ENCODE results near the gene CFAP251.

The CFAP251 gene

GRCh38 chr12:121932914-121933521, 14.6 kb downstream of the CFAP251 start:
- DNase-seq, result peak; percentile 76
- Histone ChIP-seq H3K79me2 (ENCODE audit: control insufficient read depth, insufficient read depth, low read length) (no peaks in the 10 kb centered on the region), H3K79me1 (ENCODE audit: low read length) (no peaks in the 10 kb centered on the region), H3K9ac (ENCODE audit: low read length) (no peak overlapping the region), H3K4ac (ENCODE audit: low read depth, low read length) (no peak overlapping the region), H4K5ac (ENCODE audit: low read length) (no peak overlapping the region), H3K27me3 (ENCODE audit: insufficient read depth, low read length, poor library complexity) (no peaks in the 10 kb centered on the region), H3K27ac (ENCODE audit: low read depth, low read length) (no peak overlapping the region), H2BK5ac (ENCODE audit: low read length) (no peak overlapping the region), H4K8ac (ENCODE audit: low read depth, low read length) (no peak overlapping the region), H3K23ac (ENCODE audit: low read length) (no peak overlapping the region), H3K36me3 (ENCODE audit: control insufficient read depth, insufficient read depth, low read length) (no peaks in the 10 kb centered on the region), H3K4me1 (ENCODE audit: control insufficient read depth, low read depth, low read length) (peaks cover 8% of the 10 kb centered on the region), H3K56ac (ENCODE audit: low read length) (peak overlapping the region; percentile 66), H3K18ac (ENCODE audit: low read length) (no peak overlapping the region), H3K4me3 (ENCODE audit: low read length) (no peak overlapping the region), H3K4me2 (ENCODE audit: low read length) (no peak overlapping the region), H2BK15ac (replicated peaks; ENCODE audit: low read depth) (no peak overlapping the region), H2AK5ac (ENCODE audit: low read length) (no peak overlapping the region), H2BK120ac (ENCODE audit: low read depth, low read length) (no peak overlapping the region)
- no CpG with 5 or more reads among the region's 4 CpGs for WGBS (ENCODE audit: extremely low coverage, insufficient coverage, low lambda C conversion rate)

DNA sequence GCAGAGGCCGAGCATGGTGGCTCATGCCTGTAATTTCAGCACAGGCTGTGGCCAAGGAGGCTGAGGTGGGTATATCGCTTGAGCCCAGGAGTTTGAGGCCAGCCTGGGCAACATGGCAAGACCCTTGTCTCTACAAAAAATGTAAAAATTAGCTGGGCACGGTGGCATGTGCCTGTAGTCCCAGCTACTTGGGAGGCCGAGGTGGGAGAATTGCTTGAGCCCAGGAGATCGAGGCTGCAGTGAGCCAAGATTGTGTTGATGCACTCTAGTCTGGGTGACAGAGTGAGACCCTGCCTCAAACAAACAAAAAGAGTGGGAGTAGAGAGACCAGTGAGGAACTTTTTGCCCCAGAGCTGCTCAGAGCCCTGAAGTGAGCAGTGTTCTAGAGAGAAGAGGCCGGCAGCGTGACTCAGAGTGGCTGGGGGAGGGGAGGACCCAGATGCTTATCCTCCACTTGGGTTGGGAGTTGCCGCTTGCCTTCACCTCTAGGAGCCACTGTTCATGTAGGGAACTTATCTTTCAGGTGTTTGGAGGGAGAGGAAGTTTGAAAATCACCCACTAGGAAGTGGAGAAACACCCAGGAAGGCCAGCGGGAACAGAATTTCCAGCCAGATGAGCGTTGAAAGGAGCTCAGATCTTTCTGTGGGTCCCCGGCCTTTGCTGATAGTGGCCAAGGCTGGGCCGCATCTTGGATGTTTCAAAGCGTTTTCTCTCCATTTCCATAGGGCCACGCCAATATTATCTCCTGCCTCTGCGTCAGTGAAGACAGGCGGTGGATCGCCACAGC, 15.3 kb downstream of the CFAP251 start:
- peak overlapping the region; percentile 66 for H3K56ac ChIP-seq (ENCODE audit: low read length)
- no peak overlapping the region for H3K4me2 ChIP-seq (ENCODE audit: low read length)
- H3K79me1 ChIP-seq (ENCODE audit: low read length), result no peaks in the 10 kb centered on the region
- no peaks in the 10 kb centered on the region for H3K27me3 ChIP-seq (ENCODE audit: insufficient read depth, low read length, poor library complexity)
- no peak overlapping the region for H2BK5ac ChIP-seq (ENCODE audit: low read length)
- peaks cover 8% of the 10 kb centered on the region for H3K4me1 ChIP-seq (ENCODE audit: control insufficient read depth, low read depth, low read length)
- H2AK5ac ChIP-seq (ENCODE audit: low read length), result peak overlapping the region; percentile 95
- H4K8ac ChIP-seq (ENCODE audit: low read depth, low read length), result no peak overlapping the region
- peak overlapping the region; percentile 41 for H3K4ac ChIP-seq (ENCODE audit: low read depth, low read length)
- WGBS (ENCODE audit: extremely low coverage, insufficient coverage, low lambda C conversion rate), result no CpG with 5 or more reads among the region's 17 CpGs
- no peak overlapping the region for H3K23ac ChIP-seq (ENCODE audit: low read length)
- no peaks in the 10 kb centered on the region for H3K36me3 ChIP-seq (ENCODE audit: control insufficient read depth, insufficient read depth, low read length)
- H3K18ac ChIP-seq (ENCODE audit: low read length), result peak overlapping the region; percentile 52
- H2BK15ac ChIP-seq (replicated peaks; ENCODE audit: low read depth), result no peak overlapping the region
- H3K9ac ChIP-seq (ENCODE audit: low read length), result no peak overlapping the region
- H3K4me3 ChIP-seq (ENCODE audit: low read length), result no peak overlapping the region
- no peak overlapping the region for H4K5ac ChIP-seq (ENCODE audit: low read length)
- H3K79me2 ChIP-seq (ENCODE audit: control insufficient read depth, insufficient read depth, low read length), result no peaks in the 10 kb centered on the region
- peak; percentile 93 for DNase-seq
- peak overlapping the region; percentile 20 for H3K27ac ChIP-seq (ENCODE audit: low read depth, low read length)
- no peak overlapping the region for H2BK120ac ChIP-seq (ENCODE audit: low read depth, low read length)

DNA sequence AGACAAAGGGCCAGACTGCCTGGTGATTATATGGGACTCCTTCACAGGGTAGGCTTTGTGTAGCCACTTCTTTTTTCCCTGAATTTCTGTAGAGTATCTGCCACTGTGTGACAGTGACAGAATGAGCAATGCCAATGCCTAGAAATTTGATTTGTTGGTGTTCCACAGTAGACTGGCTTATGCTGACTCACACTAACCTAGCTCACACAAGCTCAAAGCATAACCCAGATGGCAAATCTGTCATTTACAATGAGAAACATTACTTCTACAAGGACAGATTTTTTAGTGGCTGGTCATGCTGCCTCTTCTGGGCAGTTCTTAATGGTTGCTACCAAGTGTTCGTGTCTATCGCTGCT, 15.9 kb downstream of the CFAP251 start:
- no CpG with 5 or more reads among the region's 2 CpGs for WGBS (ENCODE audit: extremely low coverage, insufficient coverage, low lambda C conversion rate)
- Histone ChIP-seq H3K27ac (ENCODE audit: low read depth, low read length) (no peak overlapping the region), H3K79me1 (ENCODE audit: low read length) (no peaks in the 10 kb centered on the region)

GRCh38 chr12:121937654-121938053, 19.3 kb downstream of the CFAP251 start:
- Histone ChIP-seq H3K27me3 (ENCODE audit: insufficient read depth, low read length, poor library complexity) (no peaks in the 10 kb centered on the region), H3K36me3 (ENCODE audit: control insufficient read depth, insufficient read depth, low read length) (no peaks in the 10 kb centered on the region), H3K4ac (ENCODE audit: low read depth, low read length) (no peak overlapping the region), H3K79me2 (ENCODE audit: control insufficient read depth, insufficient read depth, low read length) (no peaks in the 10 kb centered on the region), H3K27ac (ENCODE audit: low read depth, low read length) (no peak overlapping the region), H3K4me3 (ENCODE audit: low read length) (no peak overlapping the region), H2BK15ac (replicated peaks; ENCODE audit: low read depth) (no peak overlapping the region), H3K4me1 (ENCODE audit: control insufficient read depth, low read depth, low read length) (peaks cover 9% of the 10 kb centered on the region), H4K8ac (ENCODE audit: low read depth, low read length) (no peak overlapping the region), H4K5ac (ENCODE audit: low read length) (no peak overlapping the region), H3K4me2 (ENCODE audit: low read length) (no peak overlapping the region), H3K18ac (ENCODE audit: low read length) (no peak overlapping the region), H3K79me1 (ENCODE audit: low read length) (no peaks in the 10 kb centered on the region), H3K56ac (ENCODE audit: low read length) (no peak overlapping the region), H3K23ac (ENCODE audit: low read length) (no peak overlapping the region), H2BK5ac (ENCODE audit: low read length) (no peak overlapping the region), H2AK5ac (ENCODE audit: low read length) (no peak overlapping the region), H3K9ac (ENCODE audit: low read length) (no peak overlapping the region), H2BK120ac (ENCODE audit: low read depth, low read length) (no peak overlapping the region)
- WGBS (ENCODE audit: extremely low coverage, insufficient coverage, low lambda C conversion rate), result no CpG with 5 or more reads among the region's 7 CpGs
- DNase-seq, result no peak

More for the DNA sequence above, 15.9 kb downstream of the CFAP251 start:
- Histone ChIP-seq H4K5ac (ENCODE audit: low read length) (peak overlapping the region; percentile 72), H3K56ac (ENCODE audit: low read length) (peak overlapping the region; percentile 29), H3K18ac (ENCODE audit: low read length) (no peak overlapping the region), H3K23ac (ENCODE audit: low read length) (no peak overlapping the region), H3K36me3 (ENCODE audit: control insufficient read depth, insufficient read depth, low read length) (no peaks in the 10 kb centered on the region), H3K27me3 (ENCODE audit: insufficient read depth, low read length, poor library complexity) (no peaks in the 10 kb centered on the region), H3K79me2 (ENCODE audit: control insufficient read depth, insufficient read depth, low read length) (no peaks in the 10 kb centered on the region), H3K4me1 (ENCODE audit: control insufficient read depth, low read depth, low read length) (peaks cover 8% of the 10 kb centered on the region), H3K4me2 (ENCODE audit: low read length) (no peak overlapping the region), H3K4me3 (ENCODE audit: low read length) (no peak overlapping the region), H2BK5ac (ENCODE audit: low read length) (no peak overlapping the region), H2BK120ac (ENCODE audit: low read depth, low read length) (no peak overlapping the region), H3K9ac (ENCODE audit: low read length) (no peak overlapping the region), H2AK5ac (ENCODE audit: low read length) (peak overlapping the region; percentile 95), H2BK15ac (replicated peaks; ENCODE audit: low read depth) (no peak overlapping the region), H3K4ac (ENCODE audit: low read depth, low read length) (peak overlapping the region; percentile 17), H4K8ac (ENCODE audit: low read depth, low read length) (no peak overlapping the region)
- DNase-seq, result no peak

- Histone ChIP-seq H3K36me3 (ENCODE audit: control insufficient read depth, insufficient read depth, low read length) (no peaks in the 10 kb centered on the region), H2BK5ac (ENCODE audit: low read length) (no peak overlapping the region), H3K9ac (ENCODE audit: low read length) (no peak overlapping the region), H3K79me1 (ENCODE audit: low read length) (no peaks in the 10 kb centered on the region), H4K8ac (ENCODE audit: low read depth, low read length) (no peak overlapping the region), H2BK120ac (ENCODE audit: low read depth, low read length) (no peak overlapping the region), H3K56ac (ENCODE audit: low read length) (no peak overlapping the region), H3K4me3 (ENCODE audit: low read length) (no peak overlapping the region), H3K23ac (ENCODE audit: low read length) (no peak overlapping the region), H3K4ac (ENCODE audit: low read depth, low read length) (no peak overlapping the region), H2AK5ac (ENCODE audit: low read length) (no peak overlapping the region), H3K27me3 (ENCODE audit: insufficient read depth, low read length, poor library complexity) (no peaks in the 10 kb centered on the region), H3K79me2 (ENCODE audit: control insufficient read depth, insufficient read depth, low read length) (no peaks in the 10 kb centered on the region), H3K18ac (ENCODE audit: low read length) (no peak overlapping the region), H3K27ac (ENCODE audit: low read depth, low read length) (no peak overlapping the region), H2BK15ac (replicated peaks; ENCODE audit: low read depth) (no peak overlapping the region), H3K4me2 (ENCODE audit: low read length) (no peak overlapping the region), H3K4me1 (ENCODE audit: control insufficient read depth, low read depth, low read length) (peaks cover 3% of the 10 kb centered on the region), H4K5ac (ENCODE audit: low read length) (no peak overlapping the region)
- no peak for DNase-seq
- no CpG with 5 or more reads among the region's 7 CpGs for WGBS (ENCODE audit: extremely low coverage, insufficient coverage, low lambda C conversion rate)
These were observed 20.8 kb downstream of the CFAP251 start for GRCh38 chr12:121939186-121939585.

Measured in mesendoderm (in vitro differentiated cells).